Measurements from ENCODE around the gene CYP20A1.

DNA sequence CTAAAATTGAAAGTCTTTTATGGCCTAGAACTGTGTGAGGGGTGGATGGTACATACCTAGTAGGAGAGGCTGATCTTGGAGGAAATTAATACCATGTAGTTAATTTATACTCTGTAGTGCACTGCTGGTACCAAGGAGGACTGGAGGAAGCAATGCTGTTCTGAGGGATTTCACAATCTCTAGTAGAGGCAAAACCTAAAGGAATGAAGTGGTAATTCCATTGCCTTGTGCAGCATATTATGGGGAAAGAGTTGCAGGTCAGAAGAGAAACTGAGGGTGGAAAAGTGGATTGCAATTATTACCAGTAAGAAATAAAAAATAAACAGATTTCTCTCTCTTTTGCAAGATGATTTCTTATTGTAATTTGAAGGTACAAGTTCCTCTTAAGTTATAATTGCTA, 91.6 kb downstream of the CYP20A1 start:
- TF ChIP-seq TAF1 (IDR thresholded peaks at IDR 0.05; ENCODE audit: low read depth, low read length): no peak
- TF ChIP-seq, protein P1, sequence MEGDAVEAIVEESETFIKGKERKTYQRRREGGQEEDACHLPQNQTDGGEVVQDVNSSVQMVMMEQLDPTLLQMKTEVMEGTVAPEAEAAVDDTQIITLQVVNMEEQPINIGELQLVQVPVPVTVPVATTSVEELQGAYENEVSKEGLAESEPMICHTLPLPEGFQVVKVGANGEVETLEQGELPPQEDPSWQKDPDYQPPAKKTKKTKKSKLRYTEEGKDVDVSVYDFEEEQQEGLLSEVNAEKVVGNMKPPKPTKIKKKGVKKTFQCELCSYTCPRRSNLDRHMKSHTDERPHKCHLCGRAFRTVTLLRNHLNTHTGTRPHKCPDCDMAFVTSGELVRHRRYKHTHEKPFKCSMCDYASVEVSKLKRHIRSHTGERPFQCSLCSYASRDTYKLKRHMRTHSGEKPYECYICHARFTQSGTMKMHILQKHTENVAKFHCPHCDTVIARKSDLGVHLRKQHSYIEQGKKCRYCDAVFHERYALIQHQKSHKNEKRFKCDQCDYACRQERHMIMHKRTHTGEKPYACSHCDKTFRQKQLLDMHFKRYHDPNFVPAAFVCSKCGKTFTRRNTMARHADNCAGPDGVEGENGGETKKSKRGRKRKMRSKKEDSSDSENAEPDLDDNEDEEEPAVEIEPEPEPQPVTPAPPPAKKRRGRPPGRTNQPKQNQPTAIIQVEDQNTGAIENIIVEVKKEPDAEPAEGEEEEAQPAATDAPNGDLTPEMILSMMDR (IDR thresholded peaks at IDR 0.05; ENCODE audit: control extremely low read depth in 1 of 3, insufficient read depth in 1 of 3, low read depth in 1 of 3, low read length in 3 of 3): no peak
- no peak for TF ChIP-seq RXRA (IDR thresholded peaks at IDR 0.05; ENCODE audit: insufficient read depth, low read depth, low read length)
- TF ChIP-seq EZH2 (IDR thresholded peaks at IDR 0.05; ENCODE audit: low read depth, low read length, severe bottlenecking): no peak
- TF ChIP-seq NRF1 (IDR thresholded peaks at IDR 0.05; ENCODE audit: low read depth, low read length): no peak
- no peak for TF ChIP-seq POLR2AphosphoS5 (IDR thresholded peaks at IDR 0.05; ENCODE audit: low read depth, low read length)
- TF ChIP-seq, protein P2, sequence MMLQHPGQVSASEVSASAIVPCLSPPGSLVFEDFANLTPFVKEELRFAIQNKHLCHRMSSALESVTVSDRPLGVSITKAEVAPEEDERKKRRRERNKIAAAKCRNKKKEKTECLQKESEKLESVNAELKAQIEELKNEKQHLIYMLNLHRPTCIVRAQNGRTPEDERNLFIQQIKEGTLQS (IDR thresholded peaks at IDR 0.05; ENCODE audit: insufficient read depth, low read depth, low read length): no peak
